Fibroblast of skin of right quadriceps (primary cell): ENCODE measurements around the gene PSTPIP2.
"Not testable (repeated sequence)": the region's sequence is repeated elsewhere in the genome, so short reads cannot be mapped to it uniquely, and the experiment has no call there.

Experiments used
- DNase-seq: peaks from one replicate; pipeline ENCODE4 v3.0.0-alpha.2; 2013

PSTPIP2 gene

DNA sequence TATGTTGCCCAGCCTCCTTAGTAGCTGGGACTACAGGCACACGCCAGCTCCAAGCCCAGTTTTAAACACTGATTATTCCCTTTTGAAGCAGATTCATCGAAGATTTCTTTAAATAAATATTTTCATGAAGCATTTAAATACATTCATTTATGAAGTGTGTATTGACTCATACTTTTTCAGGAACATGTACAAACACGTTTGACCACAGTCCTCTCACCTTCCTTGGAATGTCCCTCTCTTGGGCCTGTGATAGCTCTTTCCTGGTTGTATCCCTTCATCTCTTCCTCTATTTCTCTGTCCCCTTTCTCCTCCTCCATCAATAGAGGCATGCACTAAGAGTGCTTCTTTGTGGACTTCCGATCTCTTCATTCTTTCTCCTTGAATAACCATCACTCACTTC, 2.5 kb downstream of the PSTPIP2 start:
- no peak for DNase-seq

DNA sequence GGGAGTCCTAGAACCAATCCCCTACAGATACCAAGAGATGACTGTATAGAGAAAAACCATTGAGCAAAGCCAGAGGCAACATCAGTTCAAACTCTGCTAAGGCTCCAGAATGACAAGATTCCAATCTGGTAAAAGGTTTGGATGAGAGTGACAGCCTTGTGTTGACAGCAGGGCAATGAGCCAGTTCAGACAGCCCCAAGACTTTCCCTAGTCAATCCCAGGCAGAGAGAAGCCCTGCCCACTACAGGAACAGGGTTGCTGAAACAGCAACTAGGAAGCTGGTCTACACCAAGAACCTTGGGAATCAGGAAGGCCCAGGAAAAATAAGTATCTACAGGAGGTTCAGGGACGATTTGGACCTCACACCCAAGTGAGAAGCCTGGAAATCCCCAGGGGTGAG, 3.3 kb downstream of the PSTPIP2 start:
- no peak for DNase-seq

DNA sequence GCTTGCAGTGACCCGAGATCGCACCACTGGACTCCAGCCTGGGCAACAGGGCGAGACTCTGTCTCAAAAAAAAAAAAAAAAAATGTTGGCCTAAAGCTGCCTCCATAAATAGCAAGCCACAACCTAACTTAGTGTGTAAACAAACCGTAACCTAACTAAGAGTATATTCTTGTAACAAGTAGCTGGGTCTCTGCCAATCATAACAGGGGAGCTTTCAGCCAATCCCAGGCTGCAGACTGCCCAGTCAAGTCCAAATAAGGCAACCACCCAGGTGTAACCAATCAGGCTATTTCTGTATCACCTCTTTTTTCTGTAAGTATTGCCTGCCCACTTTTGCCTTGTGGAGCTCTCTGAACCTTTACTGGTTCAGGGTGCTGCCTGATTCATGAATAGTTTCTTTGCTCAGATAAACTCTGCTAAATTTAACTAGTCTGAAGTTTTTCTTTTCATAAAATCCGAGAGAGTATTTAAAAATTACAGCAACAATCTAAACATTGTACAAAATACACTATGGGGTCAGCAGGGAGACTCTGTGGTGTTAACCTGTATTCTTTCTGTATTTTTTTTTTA, 4.5 kb downstream of the PSTPIP2 start:
- peak; percentile 28 for DNase-seq

DNA sequence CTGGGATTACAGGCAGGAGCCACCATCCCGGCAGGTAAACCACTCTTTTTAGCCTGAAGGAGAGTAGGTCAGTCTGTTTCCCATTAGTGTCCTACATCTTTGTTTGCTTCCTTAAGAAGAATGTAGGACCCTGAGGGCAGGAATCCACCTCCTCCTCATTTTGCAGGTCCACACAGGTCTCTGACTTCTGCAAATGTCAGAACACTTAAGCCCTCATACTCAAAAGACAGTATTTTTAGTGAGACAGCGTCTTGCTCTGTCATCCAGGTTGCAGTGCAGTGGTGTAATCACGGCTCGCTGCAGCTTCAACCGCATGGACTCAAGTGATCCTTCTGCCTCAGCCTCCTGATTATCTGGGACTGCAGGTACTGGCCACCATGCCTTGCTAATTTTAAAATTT, 9.3 kb downstream of the PSTPIP2 start:
- no peak for DNase-seq

DNA sequence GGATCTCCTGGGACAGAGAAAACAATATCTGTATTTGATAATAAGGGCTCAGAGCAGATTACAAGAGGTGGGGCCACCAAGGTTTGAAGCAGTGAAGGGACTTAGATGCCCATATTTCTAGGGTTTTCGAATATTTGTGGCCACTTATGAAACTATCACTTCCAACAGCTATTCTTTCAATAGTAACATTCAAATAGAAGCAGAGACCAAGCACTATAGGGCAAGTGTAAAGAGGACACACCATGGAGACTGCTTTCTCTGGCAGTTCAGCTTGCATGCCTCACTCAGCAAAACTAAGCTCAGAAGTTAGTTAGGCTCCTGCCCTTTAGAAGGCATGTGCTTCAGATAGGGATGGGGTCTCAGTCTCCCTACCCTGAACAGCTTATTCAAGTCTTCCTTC, 10.3 kb downstream of the PSTPIP2 start:
- DNase-seq, result no peak

DNA sequence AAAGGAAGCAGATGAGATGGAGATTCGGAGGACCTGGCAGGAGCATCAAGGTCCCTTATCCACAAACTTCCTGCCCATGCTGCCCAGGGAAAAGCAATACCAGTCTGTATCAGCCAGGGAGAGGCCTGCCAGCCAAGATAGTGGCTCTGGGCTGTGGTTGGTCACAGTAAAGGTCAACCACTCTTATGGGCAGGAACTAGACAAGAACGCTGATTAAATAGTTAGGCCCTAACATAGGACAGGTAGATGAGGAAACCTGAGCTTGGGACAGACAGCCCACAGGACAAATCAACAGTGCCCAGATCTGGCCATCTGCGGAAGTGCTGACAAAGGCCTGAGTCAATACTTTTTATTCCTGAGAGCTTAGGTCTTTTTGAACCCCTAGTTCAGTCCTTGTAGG, 10.7 kb downstream of the PSTPIP2 start:
- no peak for DNase-seq

DNA sequence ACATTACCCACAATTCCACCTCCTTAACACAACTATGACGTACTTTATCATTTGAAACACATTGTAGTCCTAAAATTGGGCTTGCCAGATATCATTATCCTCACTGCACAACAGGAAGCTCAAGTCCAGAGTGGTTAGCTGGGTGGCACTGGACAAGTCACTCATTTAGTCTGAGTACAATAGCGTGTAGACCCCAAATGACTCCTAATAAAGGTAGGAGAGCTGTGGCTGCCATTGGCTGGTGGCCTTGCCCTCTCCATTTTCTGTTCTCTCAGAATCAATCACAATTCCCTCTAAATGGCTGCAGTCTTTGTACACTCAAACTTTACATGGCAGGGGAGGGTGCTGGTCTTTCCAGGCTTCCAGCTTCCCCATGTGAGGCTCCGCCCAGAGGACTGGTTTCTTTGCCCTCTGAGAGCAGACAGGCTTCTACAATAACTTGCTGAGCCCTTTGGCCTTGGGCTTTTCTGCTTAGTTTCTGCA, 11.7 kb downstream of the PSTPIP2 start:
- no peak for DNase-seq

DNA sequence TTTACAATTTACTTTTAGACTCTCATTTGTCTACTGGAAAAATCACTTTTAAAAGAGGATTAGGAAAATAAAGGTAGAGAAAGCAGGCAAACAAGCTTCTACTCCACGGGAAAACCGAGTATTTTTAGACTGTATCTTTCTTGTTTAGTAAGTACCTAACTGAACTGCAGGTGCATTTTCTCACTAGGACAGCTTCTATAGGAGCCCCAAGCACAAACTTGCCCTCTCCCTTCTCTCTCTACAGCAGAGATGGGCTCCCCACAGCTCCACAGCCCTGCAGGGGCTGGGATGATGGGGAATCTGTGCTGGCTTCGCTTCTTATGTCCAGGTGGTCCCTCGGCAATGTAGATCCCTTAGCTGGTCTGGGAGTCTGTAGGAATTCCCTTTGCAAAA, 16.2 kb downstream of the PSTPIP2 start:
- no peak for DNase-seq

DNA sequence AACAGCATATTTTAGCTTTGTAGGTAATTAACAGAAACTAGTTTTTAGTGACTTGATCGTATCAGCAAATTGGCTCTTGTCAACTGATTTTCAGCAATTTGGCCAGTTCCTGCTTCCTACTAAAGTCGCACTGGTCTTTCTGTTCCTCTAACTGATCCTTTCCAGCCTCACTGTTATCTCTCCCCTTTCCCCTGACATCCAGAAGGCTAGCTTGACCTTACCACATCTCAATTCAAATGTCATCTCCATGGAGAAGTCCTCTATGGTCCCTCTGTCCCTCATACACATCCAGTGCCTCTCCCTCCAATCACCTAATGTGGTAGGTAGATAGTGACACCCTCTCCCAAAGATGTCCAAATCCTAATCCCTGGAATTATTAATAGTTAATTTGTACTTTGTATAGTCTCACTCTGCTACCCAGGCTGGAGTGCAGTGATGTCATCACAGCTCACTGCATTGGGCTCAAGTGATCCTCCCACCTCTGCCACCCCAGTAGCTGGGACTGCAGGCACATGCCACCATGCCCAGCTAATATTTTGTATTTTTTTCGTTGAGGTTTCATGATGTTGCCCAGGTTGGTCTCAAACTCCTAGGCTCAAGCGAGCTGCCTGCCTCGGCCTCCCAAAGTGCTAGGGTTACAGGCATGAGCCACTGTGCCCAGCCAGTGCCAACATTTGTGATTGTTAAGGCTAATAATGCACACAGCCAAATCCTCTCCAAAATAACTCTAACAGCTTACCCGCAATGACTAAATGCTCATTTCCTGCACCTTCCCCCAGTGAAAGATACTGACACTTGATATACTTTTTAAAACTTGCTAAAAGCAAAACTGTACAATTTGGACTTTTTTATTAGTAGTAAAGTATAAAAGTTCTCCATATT, 16.9 kb downstream of the PSTPIP2 start:
- no peak for DNase-seq

DNA sequence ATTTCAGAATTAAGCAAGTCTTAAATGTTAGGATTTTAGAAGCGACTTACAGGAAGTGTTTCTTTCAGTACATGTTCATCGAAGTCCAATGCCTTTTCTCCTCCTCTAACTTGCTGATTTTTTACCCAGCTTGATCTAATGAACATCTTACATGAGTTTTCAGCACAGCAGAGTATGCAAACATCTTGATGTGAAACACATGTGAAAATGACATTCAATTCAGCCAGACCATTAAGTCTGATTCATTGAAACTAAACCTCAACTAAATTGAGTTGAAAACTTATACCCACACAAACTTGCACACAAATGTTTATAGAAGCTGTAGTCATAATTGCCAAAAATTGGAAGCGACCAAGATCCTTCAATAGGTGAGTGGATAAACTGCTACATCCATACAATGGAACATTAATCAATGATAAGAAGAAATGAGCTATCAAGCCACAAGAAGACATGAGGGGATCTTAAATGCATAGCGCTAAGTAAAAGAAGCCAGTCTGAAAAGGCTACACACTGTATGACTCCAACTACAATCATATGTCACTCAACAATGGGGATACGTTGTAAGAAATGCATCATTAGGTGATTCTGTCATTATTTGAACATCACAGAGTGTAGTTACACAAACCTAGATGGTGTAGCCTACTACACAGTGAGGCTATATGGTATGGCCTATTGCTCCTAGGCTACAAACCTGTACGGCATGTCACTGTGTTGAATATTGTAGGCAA, 18.5 kb downstream of the PSTPIP2 start:
- DNase-seq, result peak; percentile 76

DNA sequence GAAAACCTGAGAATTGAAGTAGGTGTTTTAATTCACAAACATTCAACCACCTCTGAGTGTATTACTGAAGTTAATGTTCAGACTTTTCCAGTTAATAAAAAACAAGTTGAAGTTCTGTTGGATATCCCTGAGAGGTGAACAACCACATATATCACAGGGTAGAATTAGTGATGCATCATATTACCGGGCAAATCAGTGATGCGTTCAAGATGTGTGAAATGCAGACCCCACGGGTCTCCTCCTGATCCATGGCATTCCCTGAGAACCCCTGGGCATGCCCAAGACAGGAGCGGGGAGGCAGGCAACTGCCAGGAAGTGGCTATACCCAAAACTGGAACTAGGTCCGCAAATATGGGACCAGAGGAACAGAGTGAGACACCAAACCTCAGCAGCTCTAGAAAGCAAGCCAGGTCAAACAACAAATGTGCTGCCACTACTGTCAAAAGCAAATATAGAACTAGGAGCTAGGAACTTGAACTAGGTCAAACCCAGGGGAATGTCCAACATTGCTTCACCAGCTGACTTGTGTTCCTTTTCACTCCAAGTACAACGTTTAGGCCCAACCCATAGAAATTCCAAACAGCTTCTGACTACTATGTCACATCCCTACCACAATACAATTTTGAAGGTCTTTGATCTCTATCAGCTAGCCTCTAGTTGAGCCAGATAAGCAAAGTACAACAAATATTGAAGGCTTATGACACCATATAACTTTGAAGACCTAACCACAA, 20.2 kb downstream of the PSTPIP2 start:
- DNase-seq, result peak; percentile 39

DNA sequence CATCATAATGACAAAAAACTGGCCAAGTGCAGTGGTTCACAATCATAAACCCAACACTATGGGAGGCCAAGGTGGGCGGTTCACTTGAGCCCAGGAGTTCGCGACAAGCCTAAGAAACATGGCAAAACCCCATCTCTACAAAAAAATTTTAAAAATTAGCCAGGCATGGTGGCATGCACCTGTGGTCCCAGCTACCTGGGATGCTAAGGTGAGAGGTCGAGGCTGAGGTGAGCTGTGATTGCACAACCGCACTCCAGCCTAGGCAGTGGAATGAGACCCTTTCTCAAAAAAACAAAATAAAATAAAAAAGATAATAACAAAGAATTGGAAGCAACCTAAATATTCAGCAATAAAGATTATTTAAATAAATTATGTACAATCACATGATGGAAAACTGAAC, 21.8 kb downstream of the PSTPIP2 start:
- DNase-seq, result no peak

DNA sequence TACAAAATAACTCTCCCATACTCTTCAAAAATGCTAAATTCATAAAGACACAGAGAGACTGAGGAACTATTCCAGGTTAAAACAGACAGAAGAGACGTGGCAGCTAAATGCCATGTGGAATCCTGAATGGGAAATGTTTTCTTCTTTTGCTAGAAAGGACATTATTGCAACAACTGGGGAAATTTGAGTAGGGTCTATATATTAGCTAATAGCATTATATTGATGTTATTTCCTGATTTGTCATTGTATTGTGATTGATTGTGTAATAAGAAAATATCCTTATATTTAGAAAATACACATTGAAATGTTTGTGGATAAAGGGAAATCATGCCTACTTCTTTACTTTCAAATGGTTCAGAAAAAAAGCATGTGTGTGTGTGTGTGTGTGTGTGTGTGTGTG, 23.4 kb downstream of the PSTPIP2 start:
- DNase-seq, result no peak

DNA sequence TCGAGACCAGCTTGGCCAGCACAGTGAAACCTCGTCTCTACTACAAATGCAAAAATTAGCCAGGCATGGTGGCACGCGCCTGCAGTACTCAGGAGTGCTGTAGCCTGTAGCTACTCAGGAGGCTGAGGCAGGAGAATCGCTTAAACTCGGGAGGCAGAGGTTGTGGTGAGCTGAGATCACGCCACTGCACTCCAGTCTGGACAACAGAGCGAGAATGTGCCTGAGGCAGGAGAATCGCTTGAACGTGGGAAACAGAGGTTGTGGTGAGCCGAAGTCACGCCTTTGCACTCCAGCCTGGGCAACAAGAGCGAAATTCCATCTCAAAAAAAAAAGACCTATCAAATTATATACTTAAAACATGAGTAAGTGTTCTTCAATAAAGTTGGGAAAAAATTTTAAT, 24.7 kb downstream of the PSTPIP2 start:
- DNase-seq, result not testable (repeated sequence)

DNA sequence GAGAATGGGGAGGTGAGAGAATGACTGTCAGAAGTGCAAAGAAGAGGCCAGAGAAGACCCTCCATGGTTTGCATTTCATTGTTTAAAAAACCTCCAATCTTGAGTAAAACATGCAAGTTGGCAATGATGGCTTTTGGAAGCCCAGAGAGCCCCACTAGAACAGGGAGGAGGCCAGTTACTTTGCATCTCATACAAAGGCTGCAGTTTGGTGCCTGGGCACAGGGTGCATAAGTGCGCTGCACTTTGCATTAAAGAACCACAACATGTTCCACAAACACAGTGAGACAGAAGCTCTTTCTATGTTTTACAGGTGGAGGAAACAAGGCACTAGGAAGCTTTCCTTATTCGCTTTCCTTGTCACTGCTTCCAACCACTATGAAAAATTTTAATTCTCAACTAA, 25.4 kb downstream of the PSTPIP2 start:
- no peak for DNase-seq

DNA sequence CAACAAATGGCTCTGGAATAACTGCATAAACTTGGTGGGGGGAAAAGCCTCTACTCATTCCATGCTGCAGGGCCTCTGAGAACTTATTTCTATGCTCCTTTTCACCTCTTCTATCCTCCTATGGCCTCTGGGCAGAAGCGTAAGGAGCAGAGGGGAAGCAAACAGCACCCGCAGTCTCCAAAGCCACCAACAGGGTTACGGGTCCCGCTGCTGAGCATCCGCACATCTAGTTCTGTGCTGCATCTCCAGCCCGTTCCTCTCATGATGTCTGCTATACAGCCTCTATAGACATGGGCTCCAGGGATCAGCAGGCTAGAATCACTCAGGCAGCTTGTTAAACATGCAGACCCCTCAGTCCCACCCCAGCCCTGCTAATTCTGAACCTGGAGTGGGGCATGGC, 25.9 kb downstream of the PSTPIP2 start:
- no peak for DNase-seq

DNA sequence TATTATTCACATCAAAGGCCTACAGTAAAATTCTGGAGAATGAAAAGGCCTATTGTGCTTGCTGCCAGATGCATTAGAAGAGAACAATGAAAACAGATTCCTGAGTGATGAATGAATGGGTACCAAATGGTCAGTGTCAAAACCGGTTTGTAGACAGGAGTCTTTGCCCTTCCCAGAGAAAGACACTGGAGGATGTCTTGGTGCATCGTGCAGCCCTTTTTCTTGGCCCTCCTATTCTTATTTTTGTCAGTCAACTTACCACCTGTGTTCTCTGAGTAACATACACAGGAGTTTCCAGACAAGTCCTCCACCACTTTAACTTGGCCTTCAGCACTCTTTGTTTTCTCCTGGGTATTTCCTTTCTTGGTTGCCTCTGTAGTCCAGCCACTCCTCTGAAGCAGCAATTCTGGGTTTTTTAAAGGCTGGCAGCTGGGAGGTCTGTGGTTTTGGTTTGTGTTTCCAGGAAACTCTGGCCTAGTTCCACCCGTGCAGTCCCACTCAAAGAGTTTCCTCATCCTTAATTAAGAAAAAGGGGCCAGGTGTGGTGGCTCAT, 29.4 kb downstream of the PSTPIP2 start:
- peak; percentile 37 for DNase-seq

DNA sequence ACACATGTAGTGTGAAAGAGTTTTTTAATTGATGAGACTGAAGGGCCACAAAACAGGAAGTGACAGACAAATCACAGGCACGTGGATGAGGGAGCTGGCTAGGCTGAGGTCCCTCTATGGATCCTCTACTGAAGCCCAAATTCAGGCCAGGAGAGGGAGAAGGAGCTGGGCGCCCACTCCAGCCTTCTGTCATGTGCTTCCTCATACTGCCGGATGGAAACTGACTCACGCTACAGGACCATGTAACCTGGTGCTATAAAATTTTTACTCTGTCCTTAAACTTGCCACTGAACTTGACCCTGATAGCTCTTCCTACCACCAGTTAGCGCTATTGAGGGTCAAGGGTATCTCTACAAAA, 31.3 kb downstream of the PSTPIP2 start:
- DNase-seq, result no peak

DNA sequence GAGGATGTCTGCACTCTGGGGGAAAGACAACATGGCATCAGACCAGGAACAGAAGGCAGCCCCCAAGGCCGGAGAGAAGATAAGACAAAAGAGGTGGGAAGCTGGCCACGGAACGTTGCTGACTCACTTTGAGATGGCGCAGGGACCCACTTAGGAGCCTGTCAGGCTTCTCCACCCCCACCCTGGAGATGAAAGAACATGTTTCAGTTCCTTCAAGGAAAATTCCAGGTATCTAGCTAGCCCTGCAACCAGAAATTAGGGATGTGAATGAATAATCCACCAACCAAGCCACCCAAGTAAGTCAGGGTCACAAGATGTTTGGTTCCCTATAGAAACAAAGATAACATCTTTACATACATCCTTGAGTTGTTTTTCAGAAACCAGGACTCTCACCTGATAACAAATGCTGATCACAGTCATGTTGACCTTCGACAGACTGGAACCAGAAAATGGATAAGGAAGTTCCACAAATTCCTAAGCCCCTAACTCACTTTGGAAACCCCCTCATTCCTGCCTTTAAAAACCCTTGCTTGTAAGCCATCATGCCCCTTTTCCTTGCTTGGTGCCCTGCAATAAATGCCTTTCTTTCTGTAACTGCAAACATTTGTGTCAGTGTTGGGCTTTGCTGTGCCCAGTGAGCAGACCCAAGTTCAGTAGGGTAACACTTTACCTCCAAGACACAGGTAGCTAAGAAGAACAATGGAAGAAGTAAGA, 31.9 kb downstream of the PSTPIP2 start:
- no peak for DNase-seq

DNA sequence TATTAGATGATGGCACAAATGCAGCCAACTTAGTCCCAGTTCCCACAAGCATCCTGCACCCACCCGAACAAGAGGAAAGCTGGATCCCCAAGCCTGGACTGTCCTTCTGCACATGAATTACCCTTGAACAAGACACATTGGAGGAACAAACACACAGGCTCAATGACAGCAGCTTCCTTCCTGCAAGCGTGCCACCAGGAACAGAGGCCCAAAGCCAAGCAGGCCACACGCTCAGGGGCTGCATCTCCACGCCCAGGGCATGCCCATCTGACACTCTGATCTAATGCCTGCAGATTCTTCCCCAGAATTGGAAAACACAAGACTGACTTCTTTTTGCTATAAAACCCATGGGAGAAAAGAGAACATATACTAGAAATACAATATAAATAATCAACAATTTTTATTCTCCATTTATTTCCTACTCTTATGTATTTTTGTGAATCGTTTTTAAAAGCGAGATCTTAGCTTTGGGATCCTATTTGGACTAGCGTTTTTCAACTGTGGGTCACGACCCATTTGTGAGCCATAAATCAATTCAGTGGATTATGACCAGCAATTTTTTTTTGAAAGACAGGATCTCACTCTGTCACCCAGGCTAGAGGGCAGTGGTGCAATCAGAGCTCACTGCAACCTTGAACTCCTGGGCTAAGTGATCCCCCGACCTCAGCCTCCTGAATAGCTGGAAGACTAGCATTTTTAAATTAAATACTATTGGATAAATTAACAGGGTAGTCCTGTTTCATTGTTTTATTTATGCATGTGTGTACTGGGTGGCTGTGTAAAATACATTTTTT, 34.4 kb downstream of the PSTPIP2 start:
- DNase-seq, result no peak
